AG08395 (cell line): ENCODE data around the gene CREG2.
A peak's percentile ranks its signal among the peaks of the same experiment; 100 is the strongest.
"Not testable (repeated sequence)": the region's sequence is repeated elsewhere in the genome, so short reads cannot be mapped to it uniquely, and the experiment has no call there.

Experiments
- DNase-seq: peaks from one replicate; pipeline ENCODE4 v3.0.0; 2012; ENCODE audit warnings: mixed read lengths, low spot score

CREG2 gene

GRCh38 chr2:101371636-101372035, 15.7 kb downstream of the CREG2 start:
- no peak for DNase-seq

- no peak for DNase-seq
Observed at GRCh38 chr2:101369100-101369499, 18.2 kb downstream of the CREG2 start.

GRCh38 chr2:101368376-101368775, 18.9 kb downstream of the CREG2 start:
- DNase-seq, result no peak

GRCh38 chr2:101367508-101367907, 19.8 kb downstream of the CREG2 start:
- no peak for DNase-seq

GRCh38 chr2:101364878-101365277, 22.4 kb downstream of the CREG2 start:
- DNase-seq, result no peak

GRCh38 chr2:101362777-101363176, 24.5 kb downstream of the CREG2 start:
- DNase-seq, result no peak

GRCh38 chr2:101362316-101362715, 25.0 kb downstream of the CREG2 start:
- DNase-seq, result no peak

GRCh38 chr2:101361522-101361921, 25.8 kb downstream of the CREG2 start:
- no peak for DNase-seq

- DNase-seq, result no peak
Observed at GRCh38 chr2:101361121-101361520, 26.2 kb downstream of the CREG2 start.

GRCh38 chr2:101360232-101360631, 27.1 kb downstream of the CREG2 start:
- no peak for DNase-seq

GRCh38 chr2:101359410-101359954, 27.8 kb downstream of the CREG2 start:
- no peak for DNase-seq

- DNase-seq, result peak; percentile 24
Observed at GRCh38 chr2:101357376-101357775, 29.9 kb downstream of the CREG2 start.

- DNase-seq, result no peak
Observed at GRCh38 chr2:101356521-101356920, 30.8 kb downstream of the CREG2 start.

GRCh38 chr2:101356055-101356454, 31.2 kb downstream of the CREG2 start:
- no peak for DNase-seq

GRCh38 chr2:101355401-101356054, 31.8 kb downstream of the CREG2 start:
- DNase-seq, result no peak

GRCh38 chr2:101354420-101355311, 32.6 kb downstream of the CREG2 start:
- no peak for DNase-seq

GRCh38 chr2:101352631-101353030, 34.7 kb downstream of the CREG2 start:
- not testable (repeated sequence) for DNase-seq

- no peak for DNase-seq
Observed at GRCh38 chr2:101351207-101351606, 36.1 kb downstream of the CREG2 start.

GRCh38 chr2:101349893-101350662, 37.2 kb downstream of the CREG2 start:
- peak; percentile 50 for DNase-seq

- no peak for DNase-seq
Observed at GRCh38 chr2:101348883-101349282, 38.4 kb downstream of the CREG2 start.

- no peak for DNase-seq
Observed at GRCh38 chr2:101346909-101347308, 40.4 kb downstream of the CREG2 start.

GRCh38 chr2:101344137-101344536, 43.2 kb downstream of the CREG2 start:
- DNase-seq, result no peak
